HL-60/S4 (cell line): ENCODE data around the gene NAA60.
"Not testable (repeated sequence)": the region's sequence is repeated elsewhere in the genome, so short reads cannot be mapped to it uniquely, and the experiment has no call there.

ENCODE experiments used
- in situ Hi-C: fragments of 300-500 bp; cut with MboI; formaldehyde crosslinking; loops from 2 replicates; pipeline ENCODE4 v1.14.3; 2022; ENCODE audit warnings: low sequenced_read_pairs

The NAA60 gene

GRCh38 chr16:3481696-3482658 lies 38.5 kb downstream of the NAA60 start:
- in situ Hi-C loops = no loop called here

GRCh38 chr16:3482659-3483241 lies 39.3 kb downstream of the NAA60 start:
- in situ Hi-C loops = no loop called here

GRCh38 chr16:3484318-3485096 lies 41.0 kb downstream of the NAA60 start:
- in situ Hi-C loops = no loop called here

GRCh38 chr16:3485097-3485745 lies 41.7 kb downstream of the NAA60 start:
- in situ Hi-C loops = no loop called here

GRCh38 chr16:3485821-3486505 lies 42.5 kb downstream of the NAA60 start:
- in situ Hi-C loops = no loop called here

- in situ Hi-C loops = no loop called here
Observed at GRCh38 chr16:3486506-3487215, 43.2 kb downstream of the NAA60 start.

GRCh38 chr16:3487521-3488410 lies 44.3 kb downstream of the NAA60 start:
- in situ Hi-C loops = no loop called here

- in situ Hi-C loops = no loop called here
Observed at GRCh38 chr16:3488801-3489200, 45.3 kb downstream of the NAA60 start.

- in situ Hi-C loops = no loop called here
Observed at GRCh38 chr16:3490911-3491629, 47.6 kb downstream of the NAA60 start.

GRCh38 chr16:3492356-3492755 lies 48.9 kb downstream of the NAA60 start:
- in situ Hi-C loops = no loop called here

- in situ Hi-C loops = no loop called here
Observed at GRCh38 chr16:3494386-3494973, 51.0 kb downstream of the NAA60 start.

GRCh38 chr16:3495176-3495575 lies 51.7 kb downstream of the NAA60 start, which contains the start of gene C16orf90:
TSS of gene C16orf90 (minus strand) at chr16:3495489. CDS start at chr16:3495421, 68 bp downstream.
- in situ Hi-C loops = no loop called here

GRCh38 chr16:3496386-3496785 lies 52.9 kb downstream of the NAA60 start:
- in situ Hi-C loops = no loop called here

GRCh38 chr16:3497771-3498170 lies 54.3 kb downstream of the NAA60 start:
- in situ Hi-C loops = no loop called here

- in situ Hi-C loops = no loop called here
Observed at GRCh38 chr16:3498988-3499387, 55.5 kb downstream of the NAA60 start.

- in situ Hi-C loops = not testable (repeated sequence)
Observed at GRCh38 chr16:3501412-3501761, 57.9 kb downstream of the NAA60 start.

GRCh38 chr16:3501783-3502400 lies 58.4 kb downstream of the NAA60 start:
- in situ Hi-C loops = no loop called here
